HepG2 (cell line): Measurements from ENCODE around the gene ZNF544. TPM values are rescaled to one million over a fixed set of nuclear protein-coding genes. Genes with fewer than 3 reads are reported as not detected.

ENCODE experiments used
- ATF2 ChIP-seq: sonication (generic); formaldehyde crosslinking; IDR thresholded peaks from 2 replicates; pipeline ENCODE4 v1.4.0; 2020; ENCODE audit warnings: missing genetic modification reagents
- FOSL1 ChIP-seq: sonication (generic); formaldehyde crosslinking; IDR thresholded peaks from 2 replicates; pipeline ENCODE4 v1.9.0; 2021; ENCODE audit warnings: missing genetic modification reagents, borderline replicate concordance
- FOXC1 ChIP-seq: sonication (generic); formaldehyde crosslinking; IDR thresholded peaks from 2 replicates; pipeline ENCODE4 v1.8.0; 2022; ENCODE audit warnings: mild to moderate bottlenecking, missing genetic modification reagents, borderline replicate concordance
- KLF13 ChIP-seq: sonication (generic); formaldehyde crosslinking; IDR thresholded peaks from 2 replicates; pipeline ENCODE4 v1.4.0; 2020; ENCODE audit warnings: mild to moderate bottlenecking, missing genetic modification reagents
- MBD4 ChIP-seq: IDR thresholded peaks from 2 replicates; pipeline ENCODE4 v1.6.1; 2012; ENCODE audit warnings: low read length, inconsistent platforms, borderline replicate concordance
- MED13 ChIP-seq: sonication (generic); formaldehyde crosslinking; IDR thresholded peaks from 2 replicates; pipeline ENCODE4 v1.5.0; 2020; ENCODE audit warnings: missing genetic modification reagents
- MEIS1 ChIP-seq: sonication (generic); formaldehyde crosslinking; IDR thresholded peaks from 2 replicates; pipeline ENCODE4 v1.9.0; 2021; ENCODE audit warnings: mild to moderate bottlenecking, missing genetic modification reagents, moderate library complexity, borderline replicate concordance
- MXD4 ChIP-seq: IDR thresholded peaks from 2 replicates; pipeline ENCODE4 v1.6.1; 2016; ENCODE audit warnings: mild to moderate bottlenecking, missing biosample characterization, missing genetic modification reagents
- NFKBIZ ChIP-seq: IDR thresholded peaks from 2 replicates; pipeline ENCODE4 v1.6.1; 2018; ENCODE audit warnings: missing genetic modification reagents, missing compliant biosample characterization
- SNAPC5 ChIP-seq: sonication (generic); formaldehyde crosslinking; IDR thresholded peaks from 2 replicates; pipeline ENCODE4 v1.8.1; 2023; ENCODE audit warnings: mild to moderate bottlenecking, missing genetic modification reagents, borderline replicate concordance
- ZBTB33 ChIP-seq: sonication (generic); formaldehyde crosslinking; IDR thresholded peaks from 2 replicates; pipeline ENCODE4 v1.4.0; 2020; ENCODE audit warnings: missing genetic modification reagents
- ZNF121 ChIP-seq: sonication (generic); formaldehyde crosslinking; IDR thresholded peaks from 2 replicates; pipeline ENCODE4 v1.5.0; 2020; ENCODE audit warnings: mild to moderate bottlenecking, missing genetic modification reagents
- ZNF350 ChIP-seq: sonication (generic); formaldehyde crosslinking; IDR thresholded peaks from 2 replicates; pipeline ENCODE4 v1.4.0; 2020; ENCODE audit warnings: mild to moderate bottlenecking, low read depth, missing genetic modification reagents, borderline replicate concordance
- ZNF430 ChIP-seq: sonication (generic); formaldehyde crosslinking; IDR thresholded peaks from 2 replicates; pipeline ENCODE4 v1.9.0; 2021; ENCODE audit warnings: mild to moderate bottlenecking, missing genetic modification reagents
- ZNF496 ChIP-seq: sonication (generic); formaldehyde crosslinking; IDR thresholded peaks from 2 replicates; pipeline ENCODE4 v1.8.1; 2023; ENCODE audit warnings: mild to moderate bottlenecking, moderate library complexity, missing genetic modification reagents; ENCODE audit not compliant: insufficient replicate concordance
- ZNF530 ChIP-seq: sonication (generic); formaldehyde crosslinking; IDR thresholded peaks from 2 replicates; pipeline ENCODE4 v1.5.0; 2020; ENCODE audit warnings: low read depth, mild to moderate bottlenecking, missing genetic modification reagents
- ZNF558 ChIP-seq: sonication (generic); formaldehyde crosslinking; IDR thresholded peaks from 2 replicates; pipeline ENCODE4 v1.9.0; 2022; ENCODE audit warnings: mild to moderate bottlenecking, missing genetic modification reagents, borderline replicate concordance
- ZNF746 ChIP-seq: sonication (generic); formaldehyde crosslinking; IDR thresholded peaks from 2 replicates; pipeline ENCODE4 v1.8.0; 2022; ENCODE audit warnings: mild to moderate bottlenecking, missing genetic modification reagents
- polyA plus RNA-seq, 8 experiments: library from polyadenylated mRNA; depleted of rRNA in 3 of 8; stranded (reverse) in 7 of 8; unstranded in 1 of 8; fragments of >200 nt; fragmentation: Illumina TruSeq in 4 of 8; extraction: Trizol in 4 of 8; gene quantifications; 2 replicates each; pipeline versions ENCODE4 v1.2.1 to v1.2.3, GENCODE V29; 2011 to 2016; ENCODE audit warnings: low read depth in 4 of 8, missing spikeins in 1 of 8, mixed read lengths in 1 of 8; ENCODE audit not compliant: insufficient read depth in 1 of 8
- total RNA-seq, 5 experiments: library from RNA; depleted of rRNA; stranded (reverse); fragments of >200 nt; fragmentation: Illumina TruSeq; extraction: Trizol; gene quantifications; 2 replicates each; pipeline ENCODE4 v1.2.3, GENCODE V29; 2016; ENCODE audit warnings: low read depth in 1 of 5
- TF ChIP-seq, protein P1 (sequence below): sonication (generic); formaldehyde crosslinking; IDR thresholded peaks from 2 replicates; pipeline ENCODE4 v1.4.0; 2020; ENCODE audit warnings: mild to moderate bottlenecking, missing genetic modification reagents
- TF ChIP-seq, protein P2 (sequence below): sonication (generic); formaldehyde crosslinking; IDR thresholded peaks from 2 replicates; pipeline ENCODE4 v1.4.0; 2020; ENCODE audit warnings: missing genetic modification reagents
- TF ChIP-seq, protein P3 (sequence below): IDR thresholded peaks from 2 replicates; pipeline ENCODE4 v1.6.1; 2016; ENCODE audit warnings: mild to moderate bottlenecking

Gene ZNF544
- total and polyA plus RNA-seq, 2 of the 13 experiments (the other 11 are each of a cell fraction or from before 2014, with no cell fraction given), result 13.1 to 17.0 TPM

- TF ChIP-seq, protein P1, sequence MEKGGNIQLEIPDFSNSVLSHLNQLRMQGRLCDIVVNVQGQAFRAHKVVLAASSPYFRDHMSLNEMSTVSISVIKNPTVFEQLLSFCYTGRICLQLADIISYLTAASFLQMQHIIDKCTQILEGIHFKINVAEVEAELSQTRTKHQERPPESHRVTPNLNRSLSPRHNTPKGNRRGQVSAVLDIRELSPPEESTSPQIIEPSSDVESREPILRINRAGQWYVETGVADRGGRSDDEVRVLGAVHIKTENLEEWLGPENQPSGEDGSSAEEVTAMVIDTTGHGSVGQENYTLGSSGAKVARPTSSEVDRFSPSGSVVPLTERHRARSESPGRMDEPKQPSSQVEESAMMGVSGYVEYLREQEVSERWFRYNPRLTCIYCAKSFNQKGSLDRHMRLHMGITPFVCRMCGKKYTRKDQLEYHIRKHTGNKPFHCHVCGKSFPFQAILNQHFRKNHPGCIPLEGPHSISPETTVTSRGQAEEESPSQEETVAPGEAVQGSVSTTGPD, result no peak
- TF ChIP-seq ATF2 (CRISPR knock-in tag) (peak; percentile 81), ZBTB33 (CRISPR knock-in tag) (no peak), FOSL1 (CRISPR knock-in tag) (peak; percentile 30; the same call in 1 of the 2 replicates), ZNF746 (CRISPR knock-in tag) (peak; percentile 71; the same call in 1 of the 2 replicates), MBD4 (no peak), ZNF530 (CRISPR knock-in tag) (no peak), ZNF350 (CRISPR knock-in tag) (peak; percentile 53), ZNF430 (CRISPR knock-in tag) (peak; percentile 94; the same call in 1 of the 2 replicates), MXD4 (CRISPR knock-in tag) (no peak; the same call in none of the 2 replicates), MED13 (no peak), MEIS1 (CRISPR knock-in tag) (peak; percentile 13; the same call in 1 of the 2 replicates), ZNF121 (CRISPR knock-in tag) (no peak), KLF13 (0 out of 2 replicates have a peak, but pooled peaks have one; percentile 52), SNAPC5 (CRISPR knock-in tag) (no peak), ZNF496 (CRISPR knock-in tag) (no peak), ZNF558 (peak; percentile 58; the same call in 1 of the 2 replicates), NFKBIZ (CRISPR knock-in tag) (no peak), FOXC1 (CRISPR knock-in tag) (peak; percentile 60; the same call in 1 of the 2 replicates)
- TF ChIP-seq, protein P2, sequence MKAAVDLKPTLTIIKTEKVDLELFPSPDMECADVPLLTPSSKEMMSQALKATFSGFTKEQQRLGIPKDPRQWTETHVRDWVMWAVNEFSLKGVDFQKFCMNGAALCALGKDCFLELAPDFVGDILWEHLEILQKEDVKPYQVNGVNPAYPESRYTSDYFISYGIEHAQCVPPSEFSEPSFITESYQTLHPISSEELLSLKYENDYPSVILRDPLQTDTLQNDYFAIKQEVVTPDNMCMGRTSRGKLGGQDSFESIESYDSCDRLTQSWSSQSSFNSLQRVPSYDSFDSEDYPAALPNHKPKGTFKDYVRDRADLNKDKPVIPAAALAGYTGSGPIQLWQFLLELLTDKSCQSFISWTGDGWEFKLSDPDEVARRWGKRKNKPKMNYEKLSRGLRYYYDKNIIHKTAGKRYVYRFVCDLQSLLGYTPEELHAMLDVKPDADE (CRISPR knock-in tag), result no peak
- TF ChIP-seq, protein P3, sequence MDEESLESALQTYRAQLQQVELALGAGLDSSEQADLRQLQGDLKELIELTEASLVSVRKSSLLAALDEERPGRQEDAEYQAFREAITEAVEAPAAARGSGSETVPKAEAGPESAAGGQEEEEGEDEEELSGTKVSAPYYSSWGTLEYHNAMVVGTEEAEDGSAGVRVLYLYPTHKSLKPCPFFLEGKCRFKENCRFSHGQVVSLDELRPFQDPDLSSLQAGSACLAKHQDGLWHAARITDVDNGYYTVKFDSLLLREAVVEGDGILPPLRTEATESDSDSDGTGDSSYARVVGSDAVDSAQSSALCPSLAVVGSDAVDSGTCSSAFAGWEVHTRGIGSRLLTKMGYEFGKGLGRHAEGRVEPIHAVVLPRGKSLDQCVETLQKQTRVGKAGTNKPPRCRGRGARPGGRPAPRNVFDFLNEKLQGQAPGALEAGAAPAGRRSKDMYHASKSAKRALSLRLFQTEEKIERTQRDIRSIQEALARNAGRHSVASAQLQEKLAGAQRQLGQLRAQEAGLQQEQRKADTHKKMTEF (CRISPR knock-in tag), result peak; percentile 96
Observed at GRCh38 chr19:58182989-58183816, 45.5 kb upstream of the ZNF544 start, which contains the start of gene ZNF274 (continued).
